Measurements from ENCODE around the gene MAPKBP1. TPM values are rescaled to one million over a fixed set of nuclear protein-coding genes. Genes with fewer than 3 reads are reported as not detected.

The MAPKBP1 gene
- total and polyA plus RNA-seq, 9 donors = 10.6 to 46.9 (median 38.9) TPM

- H3K27ac ChIP-seq = no peak overlapping the region
- intact Hi-C loops (cut with DNase I) = no loop called here
- no peaks in the 10 kb centered on the region for H3K27me3 ChIP-seq
- peaks cover 3% of the 10 kb centered on the region for H3K4me1 ChIP-seq (ENCODE audit: insufficient read depth)
- no peaks in the 10 kb centered on the region for H3K9me3 ChIP-seq
- H3K36me3 ChIP-seq = no peaks in the 10 kb centered on the region
- 93 to 97% (median 96%) methylated on average over 3 of the region's 3 CpGs for WGBS, 3 donors
- TF ChIP-seq POLR2A (IDR thresholded peaks at IDR 0.05) (no peak), EP300 (IDR thresholded peaks at IDR 0.05) (no peak), CTCF (IDR thresholded peaks at IDR 0.05) (no peak)
- no peak for DNase-seq
- no peak overlapping the region for H3K4me3 ChIP-seq
Observed at GRCh38 chr15:41801850-41802455, 27.7 kb downstream of the MAPKBP1 start.

GRCh38 chr15:41804361-41804760 is 30.1 kb downstream of the MAPKBP1 start:
- H3K4me1 ChIP-seq (ENCODE audit: insufficient read depth) = no peaks in the 10 kb centered on the region
- intact Hi-C loops (cut with DNase I) = no loop called here

GRCh38 chr15:41804916-41805666 is 30.8 kb downstream of the MAPKBP1 start:
- H3K4me1 ChIP-seq (ENCODE audit: insufficient read depth) = no peaks in the 10 kb centered on the region
- no peak overlapping the region for H3K4me3 ChIP-seq
- H3K27me3 ChIP-seq = no peaks in the 10 kb centered on the region
- H3K36me3 ChIP-seq = no peaks in the 10 kb centered on the region
- intact Hi-C loops (cut with DNase I) = no loop called here
- TF ChIP-seq CTCF (IDR thresholded peaks at IDR 0.05) = no peak
- TF ChIP-seq EP300 (IDR thresholded peaks at IDR 0.05) = no peak
- no peak for TF ChIP-seq POLR2A (IDR thresholded peaks at IDR 0.05)
- no peak for DNase-seq
- no peak overlapping the region for H3K27ac ChIP-seq
- no peaks in the 10 kb centered on the region for H3K9me3 ChIP-seq
- 57 to 66% (median 61%) methylated on average over 8 of the region's 8 CpGs for WGBS, 3 donors

More at GRCh38 chr15:41804361-41804760, 30.1 kb downstream of the MAPKBP1 start:
- WGBS, 3 donors = 80 to 90% (median 88%) methylated on average over 2 of the region's 2 CpGs
- no peaks in the 10 kb centered on the region for H3K9me3 ChIP-seq
- no peak for DNase-seq
- TF ChIP-seq CTCF (IDR thresholded peaks at IDR 0.05) (no peak), EP300 (IDR thresholded peaks at IDR 0.05) (no peak), POLR2A (IDR thresholded peaks at IDR 0.05) (no peak)
- H3K36me3 ChIP-seq = no peaks in the 10 kb centered on the region
- no peak overlapping the region for H3K4me3 ChIP-seq
- no peak overlapping the region for H3K27ac ChIP-seq
- no peaks in the 10 kb centered on the region for H3K27me3 ChIP-seq

- Histone ChIP-seq H3K4me1 (ENCODE audit: insufficient read depth) (no peaks in the 10 kb centered on the region), H3K27me3 (no peaks in the 10 kb centered on the region), H3K36me3 (no peaks in the 10 kb centered on the region), H3K27ac (no peak overlapping the region), H3K9me3 (no peaks in the 10 kb centered on the region), H3K4me3 (no peak overlapping the region)
- no peak for DNase-seq
- 75 to 86% (median 79%) methylated on average over 3 of the region's 3 CpGs for WGBS, 3 donors
- TF ChIP-seq CTCF (IDR thresholded peaks at IDR 0.05) (no peak), EP300 (IDR thresholded peaks at IDR 0.05) (no peak), POLR2A (IDR thresholded peaks at IDR 0.05) (no peak)
- intact Hi-C loops (cut with DNase I) = no loop called here
Observed at GRCh38 chr15:41805711-41806110, 31.4 kb downstream of the MAPKBP1 start.
